Ovary (tissue), 9 donors: ENCODE measurements around the gene NT5C3B. TPM values are rescaled to one million over a fixed set of nuclear protein-coding genes. Genes with fewer than 3 reads are reported as not detected.

Experiments used
- DNase-seq, 5 donors: peaks; one replicate each; pipeline ENCODE4 v3.0.0-alpha.2; 2019 to 2020
- H3K27ac ChIP-seq, 2 donors: fragments of 200-600 bp; one replicate each; pipeline versions ENCODE4 v1.5.1 to v1.8.0; 2019 to 2022
- H3K27me3 ChIP-seq: fragments of 200-600 bp; one replicate; pipeline ENCODE4 v1.8.0; 2022
- H3K36me3 ChIP-seq: fragments of 200-600 bp; sonication (generic); one replicate; pipeline ENCODE4 v1.5.1; 2019
- H3K4me1 ChIP-seq: one replicate; pipeline ENCODE4 v1.8.1; 2013; ENCODE audit warnings: mild to moderate bottlenecking, moderate library complexity; ENCODE audit not compliant: insufficient read depth
- H3K4me3 ChIP-seq: fragments of 200-600 bp; sonication (generic); one replicate; pipeline ENCODE4 v1.5.1; 2017
- H3K9me3 ChIP-seq, 2 donors: fragments of 200-600 bp in 1 of 2; sonication (generic) in 1 of 2; one replicate each; pipeline versions ENCODE4 v1.5.1 to v1.8.1; 2013 to 2019; ENCODE audit warnings: mild to moderate bottlenecking in 1 of 2, moderate library complexity in 1 of 2
- EP300 ChIP-seq: sonication (generic); formaldehyde crosslinking; IDR thresholded peaks from one replicate; pipeline ENCODE4 v1.6.1; 2017; ENCODE audit warnings: antibody characterized with exemption
- POLR2A ChIP-seq: fragments of 450-650 bp; IDR thresholded peaks from one replicate; pipeline ENCODE4 v1.6.1; 2017; ENCODE audit warnings: antibody characterized with exemption, mild to moderate bottlenecking, moderate library complexity
- WGBS, 3 donors: extraction: QIAGEN DNeasy Blood & Tissue Kit in 1 of 3; methylation state at CpG; one replicate each; pipeline versions ENCODE4 v1.1.5 to v1.1.7; 2013 to 2017; 5-methylcytosine and 5-hydroxymethylcytosine counted together
- intact Hi-C, 4 donors: fragments of 100-400 bp; cut with DNase I; formaldehyde crosslinking; loops; one replicate each; pipeline versions ENCODE4 v1.11.0 to v1.15.1; 2022 to 2023
- polyA plus RNA-seq, 2 donors: library from polyadenylated mRNA; stranded (reverse); fragments of 200-250 nt in 1 of 2; fragments of 350-450 nt in 1 of 2; fragmentation: Illumina TruSeq in 1 of 2; extraction: RNeasy Lipid Tissue Mini Kit (QIAGEN cat#74804) in 1 of 2; gene quantifications; one replicate each; pipeline ENCODE4 v1.2.3, GENCODE V29; 2013 to 2014
- total RNA-seq, 7 donors: library from RNA; depleted of rRNA in 2 of 7; stranded (reverse); fragments of >200 nt in 2 of 7; fragmentation: NEBNext Ultra II Directional in 3 of 7; extraction: Animal tissue kit (Norgen Biotek cat#: 25700) in 3 of 7; gene quantifications; one replicate each; pipeline versions ENCODE4 v1.1.0 to v1.2.4, GENCODE V29; 2016 to 2023
- TF ChIP-seq, protein P1 (sequence below), 3 donors: fragments of 450-650 bp in 2 of 3; fragments of 200-600 bp in 1 of 3; IDR thresholded peaks; one replicate each; pipeline versions ENCODE4 v1.5.1 to v1.8.0; 2016 to 2022; ENCODE audit warnings: antibody characterized with exemption in 3 of 3, mild to moderate bottlenecking in 1 of 3
- donor health status: DM: no; HTN: no; CAD: no; lungs with moderate emphysema.
- donor health status: DM: no; HTN: no; CAD: no.
- donor health status: Bipolar disorder and iron deficiency.
- donor health status: DM: yes; HTN: yes; CAD: no.
- donor health status: DM: no; HTN: no; CAD: no.
- donor health status: DM: yes; HTN: yes; CAD: no.

Gene NT5C3B
- total and polyA plus RNA-seq, 9 donors: 34.5 to 106 (median 49.1) TPM

DNA sequence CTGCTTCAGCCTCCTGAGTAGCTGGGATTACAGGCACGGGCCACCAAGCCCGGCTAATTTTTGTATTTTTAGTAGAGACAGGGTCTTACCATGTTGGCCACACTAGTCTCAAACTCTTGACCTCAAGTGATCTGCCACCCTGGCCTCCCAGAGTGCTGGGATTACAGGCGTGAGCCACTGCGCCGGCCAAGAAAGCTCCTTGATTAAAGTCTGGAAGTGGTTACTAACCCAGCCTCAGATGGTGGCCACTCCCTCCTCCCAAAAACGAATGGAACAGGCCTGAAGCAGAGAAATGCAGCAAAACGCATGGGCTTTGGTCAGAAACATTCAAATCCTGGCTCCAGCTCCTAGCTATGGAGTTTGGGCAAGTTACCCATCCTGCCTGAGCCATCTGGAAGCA lies 11.9 kb downstream of the NT5C3B start:
- Histone ChIP-seq H3K27ac (no peak overlapping the region), H3K4me1 (no peaks in the 10 kb centered on the region), H3K36me3 (no peaks in the 10 kb centered on the region), H3K9me3 (no peaks in the 10 kb centered on the region), H3K27me3 (no peaks in the 10 kb centered on the region), H3K4me3 (no peak overlapping the region)
- no peak for DNase-seq
- intact Hi-C loops: no loop called here
- 48 to 57% (median 57%) methylated on average over 7 of the region's 7 CpGs for WGBS, 3 donors
- no peak for TF ChIP-seq POLR2A
- TF ChIP-seq, protein P1, sequence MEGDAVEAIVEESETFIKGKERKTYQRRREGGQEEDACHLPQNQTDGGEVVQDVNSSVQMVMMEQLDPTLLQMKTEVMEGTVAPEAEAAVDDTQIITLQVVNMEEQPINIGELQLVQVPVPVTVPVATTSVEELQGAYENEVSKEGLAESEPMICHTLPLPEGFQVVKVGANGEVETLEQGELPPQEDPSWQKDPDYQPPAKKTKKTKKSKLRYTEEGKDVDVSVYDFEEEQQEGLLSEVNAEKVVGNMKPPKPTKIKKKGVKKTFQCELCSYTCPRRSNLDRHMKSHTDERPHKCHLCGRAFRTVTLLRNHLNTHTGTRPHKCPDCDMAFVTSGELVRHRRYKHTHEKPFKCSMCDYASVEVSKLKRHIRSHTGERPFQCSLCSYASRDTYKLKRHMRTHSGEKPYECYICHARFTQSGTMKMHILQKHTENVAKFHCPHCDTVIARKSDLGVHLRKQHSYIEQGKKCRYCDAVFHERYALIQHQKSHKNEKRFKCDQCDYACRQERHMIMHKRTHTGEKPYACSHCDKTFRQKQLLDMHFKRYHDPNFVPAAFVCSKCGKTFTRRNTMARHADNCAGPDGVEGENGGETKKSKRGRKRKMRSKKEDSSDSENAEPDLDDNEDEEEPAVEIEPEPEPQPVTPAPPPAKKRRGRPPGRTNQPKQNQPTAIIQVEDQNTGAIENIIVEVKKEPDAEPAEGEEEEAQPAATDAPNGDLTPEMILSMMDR (IDR thresholded peaks at IDR 0.05): no peak
- no peak for TF ChIP-seq EP300

DNA sequence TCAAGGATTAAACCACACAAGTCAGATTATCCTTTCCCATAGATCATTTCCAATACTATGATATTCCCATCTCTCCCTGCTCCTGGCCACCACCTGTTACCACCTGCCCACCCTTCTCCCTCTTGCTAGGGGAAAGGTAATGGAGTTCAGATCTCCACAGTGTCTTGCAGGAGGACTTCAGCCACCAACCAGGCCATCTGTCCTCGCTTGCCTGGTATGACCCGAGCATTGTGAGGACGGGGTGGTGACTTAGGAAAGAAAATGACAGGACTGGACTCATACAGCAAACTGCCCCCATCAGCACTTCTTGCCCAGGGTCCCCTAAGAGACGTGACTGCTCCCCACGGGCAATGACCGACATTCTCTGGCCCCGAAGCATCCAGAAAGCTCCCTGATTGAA lies 12.5 kb downstream of the NT5C3B start:
- 81 to 86% (median 83%) methylated on average over 7 of the region's 7 CpGs for WGBS, 3 donors
- Histone ChIP-seq H3K4me3 (no peak overlapping the region), H3K27me3 (no peaks in the 10 kb centered on the region), H3K36me3 (no peaks in the 10 kb centered on the region), H3K4me1 (no peaks in the 10 kb centered on the region), H3K9me3 (no peaks in the 10 kb centered on the region), H3K27ac (no peak overlapping the region)
- intact Hi-C loops: no loop called here
- TF ChIP-seq EP300 (no peak), POLR2A (no peak)
- TF ChIP-seq, protein P1 (IDR thresholded peaks at IDR 0.05): no peak
- no peak for DNase-seq

DNA sequence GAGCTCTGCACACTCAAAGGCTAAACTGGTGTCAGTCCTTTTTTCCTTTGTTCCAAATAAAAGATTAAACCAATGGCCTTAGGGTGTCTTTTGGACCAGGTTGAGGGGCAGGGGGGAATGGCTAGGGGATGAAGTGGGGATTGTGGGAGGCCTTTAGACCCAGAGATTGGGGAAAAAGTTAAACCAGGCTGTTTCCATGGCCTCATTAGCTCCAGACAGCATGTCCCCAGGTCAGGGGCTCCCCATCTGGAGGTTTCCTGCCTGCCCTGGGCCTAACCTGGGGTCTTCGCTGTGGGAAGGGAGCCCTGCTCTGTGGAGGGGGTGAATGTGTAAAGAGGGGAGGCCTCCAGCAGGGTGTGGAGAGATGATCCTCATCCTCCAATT lies 12.9 kb downstream of the NT5C3B start:
- no peaks in the 10 kb centered on the region for H3K36me3 ChIP-seq
- H3K27ac ChIP-seq: no peak overlapping the region
- DNase-seq: no peak
- intact Hi-C loops: no loop called here
- H3K4me1 ChIP-seq: no peaks in the 10 kb centered on the region
- 82 to 100% (median 83%) methylated on average over 1 of the region's 1 CpG for WGBS, 3 donors
- H3K9me3 ChIP-seq: no peaks in the 10 kb centered on the region
- no peaks in the 10 kb centered on the region for H3K27me3 ChIP-seq
- TF ChIP-seq EP300 (no peak), POLR2A (no peak)
- TF ChIP-seq, protein P1 (IDR thresholded peaks at IDR 0.05): no peak
- H3K4me3 ChIP-seq: no peak overlapping the region

DNA sequence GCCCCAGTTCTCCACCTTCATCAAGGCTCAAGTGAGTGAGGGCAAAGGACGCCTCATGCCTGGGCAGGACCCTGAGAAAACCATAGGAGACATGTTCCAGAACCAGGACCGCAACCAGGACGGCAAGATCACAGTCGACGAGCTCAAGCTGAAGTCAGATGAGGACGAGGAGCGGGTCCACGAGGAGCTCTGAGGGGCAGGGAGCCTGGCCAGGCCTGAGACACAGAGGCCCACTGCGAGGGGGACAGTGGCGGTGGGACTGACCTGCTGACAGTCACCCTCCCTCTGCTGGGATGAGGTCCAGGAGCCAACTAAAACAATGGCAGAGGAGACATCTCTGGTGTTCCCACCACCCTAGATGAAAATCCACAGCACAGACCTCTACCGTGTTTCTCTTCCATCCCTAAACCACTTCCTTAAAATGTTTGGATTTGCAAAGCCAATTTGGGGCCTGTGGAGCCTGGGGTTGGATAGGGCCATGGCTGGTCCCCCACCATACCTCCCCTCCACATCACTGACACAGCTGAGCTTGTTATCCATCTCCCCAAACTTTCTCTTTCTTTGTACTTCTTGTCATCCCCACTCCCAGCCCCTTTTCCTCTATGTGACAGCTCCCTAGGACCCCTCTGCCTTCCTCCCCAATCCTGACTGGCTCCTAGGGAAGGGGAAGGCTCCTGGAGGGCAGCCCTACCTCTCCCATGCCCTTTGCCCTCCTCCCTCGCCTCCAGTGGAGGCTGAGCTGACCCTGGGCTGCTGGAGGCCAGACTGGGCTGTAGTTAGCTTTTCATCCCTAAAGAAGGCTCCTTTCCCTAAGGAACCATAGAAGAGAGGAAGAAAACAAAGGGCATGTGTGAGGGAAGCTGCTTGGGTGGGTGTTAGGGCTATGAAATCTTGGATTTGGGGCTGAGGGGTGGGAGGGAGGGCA lies 13.6 kb downstream of the NT5C3B start:
- intact Hi-C loops: no loop called here
- Histone ChIP-seq H3K9me3 (no peaks in the 10 kb centered on the region), H3K36me3 (no peaks in the 10 kb centered on the region), H3K27ac (no peak overlapping the region), H3K4me1 (no peaks in the 10 kb centered on the region), H3K4me3 (no peak overlapping the region), H3K27me3 (no peaks in the 10 kb centered on the region)
- DNase-seq: no peak
- TF ChIP-seq, protein P1 (IDR thresholded peaks at IDR 0.05): no peak
- TF ChIP-seq EP300: no peak
- TF ChIP-seq POLR2A: no peak
- WGBS, 3 donors: 66 to 78% (median 66%) methylated on average over 12 of the region's 12 CpGs
